Duodenal mucosa (tissue), 2 donors: Measurements from ENCODE around the gene ARMH1.
A peak's percentile ranks its signal among the peaks of the same experiment; 100 is the strongest.

ENCODE experiments used
- H3K27ac ChIP-seq: one replicate; pipeline ENCODE4 v1.7.0; 2013; ENCODE audit warnings: low read depth, low read length
- H3K27me3 ChIP-seq, 2 donors: one replicate each; pipeline ENCODE4 v1.7.0; 2013; ENCODE audit warnings: low read length in 2 of 2, control low read depth in 1 of 2; ENCODE audit not compliant: insufficient read depth in 2 of 2, control insufficient read depth in 1 of 2
- H3K36me3 ChIP-seq, 2 donors: one replicate each; pipeline ENCODE4 v1.7.0; 2013; ENCODE audit warnings: low read length in 2 of 2, control low read depth in 1 of 2; ENCODE audit not compliant: insufficient read depth in 2 of 2, control insufficient read depth in 1 of 2
- H3K4me1 ChIP-seq, 2 donors: one replicate each; pipeline ENCODE4 v1.7.0; 2013; ENCODE audit warnings: low read length in 2 of 2, control low read depth in 1 of 2; ENCODE audit not compliant: insufficient read depth in 2 of 2, control insufficient read depth in 1 of 2
- H3K4me3 ChIP-seq, 2 donors: one replicate each; pipeline ENCODE4 v1.7.0; 2013; ENCODE audit warnings: low read length in 2 of 2, low read depth in 1 of 2
- H3K9ac ChIP-seq, 2 donors: one replicate each; pipeline ENCODE4 v1.7.0; 2013; ENCODE audit warnings: low read length in 2 of 2, low read depth in 1 of 2
- H3K9me3 ChIP-seq, 2 donors: one replicate each; pipeline ENCODE4 v1.7.0; 2013; ENCODE audit warnings: low read length in 2 of 2, control low read depth in 1 of 2; ENCODE audit not compliant: control insufficient read depth in 1 of 2

The ARMH1 gene

DNA sequence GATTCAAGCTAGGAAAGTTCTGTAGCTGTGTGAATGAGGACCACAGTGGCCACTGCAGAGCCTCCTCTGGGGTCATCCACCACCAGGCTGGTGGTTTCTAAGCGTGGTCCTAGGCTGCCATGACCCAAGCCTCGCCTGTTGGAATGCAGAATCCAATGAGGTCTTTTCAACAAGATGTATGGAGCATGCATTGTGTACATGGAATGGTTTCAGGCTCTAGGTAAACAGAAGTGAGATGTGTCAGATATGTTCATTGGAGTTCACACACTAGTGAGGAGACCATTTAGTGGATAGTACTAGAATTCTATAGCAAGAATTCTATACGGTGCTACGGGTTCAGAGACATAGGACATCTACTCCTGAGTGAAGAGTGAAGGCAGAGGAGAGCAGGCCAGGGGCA lies 45.8 kb downstream of the ARMH1 start:
- peaks cover 1 to 29% of the 10 kb centered on the region in 2 donors for H3K4me1 ChIP-seq
- no peak overlapping the region for H3K27ac ChIP-seq
- H3K27me3 ChIP-seq = no peaks in the 10 kb centered on the region
- no peak overlapping the region for H3K4me3 ChIP-seq
- no peaks in the 10 kb centered on the region for H3K9me3 ChIP-seq
- no peaks in the 10 kb centered on the region for H3K36me3 ChIP-seq
- no peak overlapping the region for H3K9ac ChIP-seq

DNA sequence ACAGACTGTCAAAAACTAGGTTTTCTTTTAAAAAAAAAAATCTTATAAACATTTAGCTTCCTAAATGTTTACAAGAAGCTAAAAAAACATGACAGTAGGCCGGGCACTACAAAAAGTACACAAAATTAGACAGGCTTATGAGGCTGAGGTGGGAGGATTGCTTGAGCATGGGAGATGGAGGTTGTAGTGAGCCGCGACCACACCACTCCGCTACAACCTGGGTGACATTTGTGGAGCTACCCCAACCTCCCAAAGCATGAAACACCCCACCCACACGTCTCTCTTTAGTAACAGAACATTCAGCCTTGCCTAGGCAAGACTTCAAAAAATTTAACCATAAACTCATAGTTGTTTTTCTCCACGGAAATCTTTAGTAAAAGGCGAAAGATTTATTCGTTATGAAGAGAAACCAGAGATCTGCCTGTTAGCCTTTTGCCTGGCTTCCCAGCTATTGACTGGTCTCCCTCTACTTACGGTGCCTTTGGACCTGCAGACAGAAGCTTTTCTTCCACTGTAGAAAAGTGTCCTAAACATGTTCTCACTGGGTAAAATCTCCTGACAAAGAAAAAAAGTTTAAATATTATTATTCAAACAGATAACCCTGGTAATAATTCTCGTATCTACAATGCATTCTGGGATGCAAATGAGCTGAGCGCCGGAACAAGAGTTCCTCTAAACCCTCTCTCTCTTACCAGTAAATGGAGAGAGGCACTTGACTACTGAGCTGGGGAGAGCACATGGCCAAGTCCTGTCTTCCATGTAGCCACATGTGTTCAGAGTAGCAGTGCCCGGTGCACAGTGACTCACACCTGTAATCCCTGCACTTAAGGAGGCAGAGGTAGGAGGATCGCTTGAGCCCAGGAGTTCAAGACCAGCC lies 47.2 kb downstream of the ARMH1 start:
- peak overlapping the region; percentile 1 to 24 for H3K9ac ChIP-seq
- H3K36me3 ChIP-seq = no peaks in the 10 kb centered on the region
- H3K4me1 ChIP-seq = peaks cover 0 to 27% of the 10 kb centered on the region in 2 donors
- no peaks in the 10 kb centered on the region for H3K27me3 ChIP-seq
- no peak overlapping the region for H3K4me3 ChIP-seq
- no peaks in the 10 kb centered on the region for H3K9me3 ChIP-seq
- peak overlapping the region; percentile 54 for H3K27ac ChIP-seq

DNA sequence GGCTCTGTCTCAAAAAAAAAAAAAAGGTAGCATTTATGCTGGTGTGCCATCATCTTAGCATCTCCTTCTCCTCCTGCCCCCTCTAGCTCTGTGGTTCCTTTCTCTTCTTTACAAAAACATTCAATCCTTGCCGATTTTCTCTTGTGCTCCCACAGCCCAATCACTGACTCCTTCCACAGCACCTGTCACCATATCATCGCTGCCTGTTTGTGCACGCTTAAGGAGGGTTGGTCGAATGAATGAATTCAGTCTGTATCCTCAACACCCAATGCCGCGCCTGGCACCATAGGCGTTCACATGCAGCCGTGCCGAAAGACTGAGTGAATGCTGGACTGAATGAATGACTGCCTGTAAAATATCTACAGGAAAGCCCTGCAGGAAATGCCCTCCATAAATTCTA lies 48.5 kb downstream of the ARMH1 start:
- no peaks in the 10 kb centered on the region for H3K9me3 ChIP-seq
- no peak overlapping the region for H3K9ac ChIP-seq
- H3K36me3 ChIP-seq = no peaks in the 10 kb centered on the region
- no peaks in the 10 kb centered on the region for H3K27me3 ChIP-seq
- peaks cover 0 to 20% of the 10 kb centered on the region in 2 donors for H3K4me1 ChIP-seq
- peak overlapping the region in 1 of 2 donors; percentile 32 for H3K4me3 ChIP-seq
- no peak overlapping the region for H3K27ac ChIP-seq

DNA sequence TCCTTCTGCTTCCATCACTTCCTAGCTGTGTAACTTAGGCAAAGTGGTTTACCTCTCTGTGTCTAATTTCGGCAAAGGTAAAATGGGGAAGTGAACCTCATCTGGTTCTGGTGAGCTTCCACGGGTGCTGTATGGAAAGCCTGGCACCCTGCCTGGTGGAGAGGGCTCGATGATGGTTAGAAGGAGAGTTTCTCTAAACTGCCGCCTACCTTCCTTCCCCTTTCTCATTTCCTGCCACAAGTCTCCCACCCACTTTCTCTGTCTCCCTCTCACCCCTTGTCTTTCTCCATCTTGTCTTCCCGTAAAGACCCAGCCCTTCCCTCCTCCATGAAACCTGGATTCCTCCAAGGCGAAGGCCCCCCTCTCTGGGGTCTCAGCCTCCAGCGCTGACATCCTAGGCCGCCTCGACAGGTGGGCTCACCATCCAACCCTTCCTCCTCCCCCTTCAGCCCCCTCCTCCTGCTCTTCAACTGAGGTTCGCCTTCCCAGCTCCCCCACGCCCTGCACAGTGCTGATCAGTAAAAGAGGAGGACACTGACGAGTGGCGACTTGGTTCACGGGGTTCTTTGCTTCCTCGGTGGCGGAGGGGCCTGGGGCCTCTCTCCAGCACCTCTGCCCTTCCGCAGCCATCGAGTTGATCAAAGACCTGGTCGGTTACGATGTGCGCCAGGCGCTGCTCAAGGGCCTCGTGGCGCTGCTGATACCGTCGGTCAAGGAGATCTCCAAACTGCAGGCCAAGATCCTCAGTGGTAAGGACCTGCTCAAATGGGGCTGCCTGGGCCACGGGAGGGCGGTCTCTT lies 49.2 kb downstream of the ARMH1 start:
- no peaks in the 10 kb centered on the region for H3K36me3 ChIP-seq
- no peaks in the 10 kb centered on the region for H3K9me3 ChIP-seq
- H3K9ac ChIP-seq = no peak overlapping the region
- H3K27me3 ChIP-seq = no peaks in the 10 kb centered on the region
- H3K4me3 ChIP-seq = peak overlapping the region in 1 of 2 donors; percentile 32
- H3K27ac ChIP-seq = no peak overlapping the region
- H3K4me1 ChIP-seq = peaks cover 0 to 14% of the 10 kb centered on the region in 2 donors

DNA sequence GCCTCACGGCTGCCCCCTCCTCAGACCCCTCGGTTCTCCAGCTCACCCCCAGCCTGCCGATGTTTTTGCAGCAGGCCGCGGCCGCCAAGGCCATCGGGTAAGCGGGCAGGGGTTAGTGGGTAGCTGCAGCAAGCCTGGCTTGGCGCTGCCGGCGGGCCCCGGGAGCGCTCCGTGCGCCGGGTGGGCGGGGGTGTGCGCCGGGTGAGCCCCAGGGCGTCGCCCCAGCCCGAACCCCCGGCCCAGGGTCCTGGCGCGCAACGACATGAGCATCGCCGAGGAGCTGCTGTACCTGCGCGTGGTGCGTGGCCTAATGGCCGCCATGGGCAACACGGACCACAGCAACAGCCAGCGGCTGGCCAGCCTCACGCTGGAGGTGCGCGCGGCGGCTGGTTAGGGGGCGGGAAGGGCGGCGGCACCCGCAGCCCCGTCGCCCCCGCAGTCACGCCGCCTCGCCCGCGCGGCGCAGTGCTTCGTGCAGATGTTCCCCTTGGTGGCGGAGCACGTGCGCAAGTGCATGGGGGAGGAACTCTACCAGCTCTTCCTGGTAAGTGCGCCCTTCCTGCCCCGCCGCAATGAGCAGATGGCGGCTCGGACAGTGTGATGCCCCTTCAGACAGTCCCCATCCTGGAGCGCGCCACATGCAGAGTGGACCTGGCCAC lies 49.9 kb downstream of the ARMH1 start:
- Histone ChIP-seq H3K27me3 (no peaks in the 10 kb centered on the region), H3K4me1 (peaks cover 0 to 18% of the 10 kb centered on the region in 2 donors), H3K9ac (no peak overlapping the region), H3K36me3 (no peaks in the 10 kb centered on the region), H3K4me3 (no peak overlapping the region), H3K9me3 (no peaks in the 10 kb centered on the region), H3K27ac (no peak overlapping the region)

DNA sequence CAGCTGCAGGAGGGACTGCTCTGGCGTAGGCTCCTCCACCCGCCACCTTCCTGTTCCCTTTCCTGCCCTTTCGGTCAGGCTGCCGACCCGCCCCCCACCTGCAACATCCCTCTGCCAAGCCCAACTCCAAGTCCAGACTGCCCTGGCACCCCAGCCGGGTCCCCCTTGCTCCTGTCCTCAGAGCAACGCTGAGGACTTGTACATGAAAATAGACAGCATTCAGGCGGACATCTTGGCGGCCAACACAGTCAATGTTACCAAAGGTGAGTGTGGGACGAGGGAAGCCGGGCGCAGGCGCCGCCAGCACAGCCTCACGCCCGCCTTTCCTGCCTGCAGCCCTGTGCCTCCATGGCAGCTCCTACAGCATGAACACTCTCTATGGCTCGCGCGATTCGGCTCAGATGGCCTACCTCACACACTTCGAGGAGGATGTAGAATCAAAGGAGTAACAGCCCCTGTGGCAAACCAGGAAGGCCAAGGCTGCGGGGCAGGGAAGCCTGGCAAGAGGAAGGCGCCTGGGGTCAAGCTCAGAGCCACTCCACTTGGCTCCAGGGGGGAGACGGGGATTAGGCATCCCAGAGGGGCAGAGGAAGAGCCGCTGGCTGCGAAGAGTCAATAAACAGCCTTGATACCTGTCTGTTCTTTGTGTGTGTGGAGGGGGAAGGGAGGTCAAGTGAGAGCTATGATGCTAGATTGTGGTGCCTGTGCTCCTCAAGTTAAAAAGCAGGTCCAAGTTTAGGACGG lies 50.6 kb downstream of the ARMH1 start:
- Histone ChIP-seq H3K27me3 (no peaks in the 10 kb centered on the region), H3K36me3 (no peaks in the 10 kb centered on the region), H3K9me3 (no peaks in the 10 kb centered on the region), H3K27ac (no peak overlapping the region), H3K4me3 (no peak overlapping the region), H3K4me1 (peaks cover 0 to 18% of the 10 kb centered on the region in 2 donors), H3K9ac (no peak overlapping the region)

DNA sequence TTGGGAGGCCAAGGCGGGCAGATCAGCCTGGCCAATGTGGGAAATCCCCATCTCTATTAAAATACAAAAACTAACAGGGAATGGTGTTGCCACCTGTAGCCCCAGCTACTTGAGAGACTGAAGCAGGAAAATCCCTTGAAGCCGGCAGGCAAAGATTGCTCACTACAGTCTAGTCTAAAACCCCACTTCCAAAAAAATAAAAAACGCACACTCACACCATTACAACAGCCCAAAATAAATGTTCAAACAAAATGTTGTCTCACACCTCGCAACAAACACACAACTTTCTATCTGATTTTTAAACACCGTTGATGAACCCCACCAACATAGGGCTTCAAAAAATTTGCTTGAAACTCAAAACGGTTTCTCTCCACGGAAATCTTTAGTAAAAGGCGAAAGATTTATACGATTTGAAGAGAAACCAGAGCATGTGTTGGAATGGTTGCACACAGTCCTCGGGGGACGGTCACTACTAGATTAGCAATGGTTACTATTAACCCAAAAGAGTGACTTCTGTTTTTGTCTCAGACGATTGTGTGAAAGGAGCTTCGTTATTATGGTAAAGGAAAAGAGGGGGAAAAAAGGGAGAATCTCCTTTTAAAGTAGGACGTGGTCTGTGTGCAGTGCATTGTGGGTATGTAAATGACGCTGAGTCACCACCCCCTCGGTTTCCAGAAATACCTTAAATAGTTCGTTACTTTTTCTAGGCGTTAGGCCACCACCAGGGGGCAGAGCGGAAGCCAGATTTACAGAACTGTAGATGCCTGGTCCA lies 56.4 kb downstream of the ARMH1 start, which contains the start of gene RNU5D-1:
RNU5D-1 (minus strand) TSS at position 430 of the 772 bp plus-strand sequence.
- no peaks in the 10 kb centered on the region for H3K9me3 ChIP-seq
- H3K4me3 ChIP-seq = peak within 1 kb of the TSS; percentile 40 to 48
- H3K27ac ChIP-seq = peak within 1 kb of the TSS; percentile 94
- no peaks in the 10 kb centered on the region for H3K36me3 ChIP-seq
- H3K4me1 ChIP-seq = peaks cover 5 to 8% of the 10 kb centered on the region in 2 donors
- no peaks in the 10 kb centered on the region for H3K27me3 ChIP-seq
- H3K9ac ChIP-seq = peak within 1 kb of the TSS; percentile 45 to 69

DNA sequence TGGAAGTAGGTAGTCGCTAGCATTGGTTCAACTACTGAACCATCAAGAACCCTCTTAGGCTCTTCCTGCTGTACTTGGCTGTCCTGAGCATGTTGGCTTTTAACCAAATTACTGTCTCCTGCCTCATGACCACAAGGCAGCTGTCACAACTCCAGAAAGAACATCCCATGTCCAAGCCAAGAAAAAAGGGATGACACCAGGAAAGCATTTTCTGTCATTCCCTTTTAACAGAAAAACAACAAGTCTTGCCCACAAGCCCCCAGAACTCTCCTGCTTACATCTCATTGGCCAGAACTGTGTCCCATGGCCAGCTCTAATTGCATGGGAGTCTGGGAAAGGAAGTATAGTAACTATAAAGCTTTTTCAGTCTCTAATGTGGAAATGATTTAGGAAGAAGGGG lies 58.9 kb downstream of the ARMH1 start:
- H3K4me3 ChIP-seq = no peak overlapping the region
- no peaks in the 10 kb centered on the region for H3K36me3 ChIP-seq
- peaks cover 5 to 8% of the 10 kb centered on the region in 2 donors for H3K4me1 ChIP-seq
- no peak overlapping the region for H3K9ac ChIP-seq
- no peaks in the 10 kb centered on the region for H3K9me3 ChIP-seq
- no peak overlapping the region for H3K27ac ChIP-seq
- no peaks in the 10 kb centered on the region for H3K27me3 ChIP-seq

DNA sequence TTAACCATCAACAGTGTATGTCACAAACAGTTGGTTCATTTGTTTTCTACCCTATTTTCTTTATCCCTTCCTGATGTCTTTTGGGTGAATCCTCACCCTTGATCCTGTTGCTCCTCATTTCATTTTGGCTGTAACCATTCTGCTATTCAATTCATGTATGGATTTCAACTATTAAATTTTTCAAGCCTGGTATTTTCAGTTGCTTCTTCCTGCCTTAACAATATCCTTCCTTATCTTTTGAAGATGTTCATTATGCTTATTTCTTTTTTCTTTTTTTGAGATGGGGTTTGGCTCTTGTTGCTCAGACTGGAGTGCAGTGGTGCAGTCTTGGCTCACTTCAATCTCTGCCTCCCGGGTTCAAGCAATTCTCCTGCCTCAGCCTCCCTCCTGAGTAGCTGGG lies 59.3 kb downstream of the ARMH1 start:
- no peak overlapping the region for H3K27ac ChIP-seq
- H3K36me3 ChIP-seq = no peaks in the 10 kb centered on the region
- no peak overlapping the region for H3K4me3 ChIP-seq
- H3K27me3 ChIP-seq = no peaks in the 10 kb centered on the region
- no peak overlapping the region for H3K9ac ChIP-seq
- peaks cover 5 to 8% of the 10 kb centered on the region in 2 donors for H3K4me1 ChIP-seq
- no peaks in the 10 kb centered on the region for H3K9me3 ChIP-seq
